PC-9 (cell line): ENCODE measurements around the gene FAM168A.

Experiments
- EZH2 ChIP-seq: fragments of 200-600 bp; sonication (generic); IDR thresholded peaks from 2 replicates; pipeline ENCODE4 v1.8.0; 2017; ENCODE audit warnings: antibody characterized with exemption, low read depth
- TF ChIP-seq, protein P1 (sequence below): fragments of 200-600 bp; sonication (generic); conservative IDR thresholded peaks from 2 replicates; pipeline ENCODE4 v1.6.1; 2017; ENCODE audit warnings: mixed run types, antibody characterized with exemption, mild to moderate bottlenecking, moderate library complexity

DNA sequence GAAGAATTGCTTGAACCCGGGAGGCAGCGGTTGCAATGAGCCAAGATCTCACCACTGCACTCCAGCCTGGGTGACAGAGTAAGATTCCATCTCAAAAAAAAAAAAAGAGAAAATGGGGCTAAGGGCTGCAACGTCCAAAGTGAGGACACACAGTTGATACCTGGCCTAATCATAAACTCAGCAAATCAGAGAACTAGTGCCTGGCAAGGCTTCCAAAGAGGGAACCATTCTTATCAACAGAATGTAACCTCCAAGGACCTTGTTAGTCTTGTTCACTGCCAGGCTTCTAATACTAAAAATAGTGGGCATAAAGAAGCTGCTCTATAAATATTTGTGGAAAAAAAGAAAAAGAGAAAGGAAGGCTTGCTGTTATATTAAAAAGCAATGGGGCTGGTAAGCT, 42.3 kb downstream of the FAM168A start:
- TF ChIP-seq, protein P1, sequence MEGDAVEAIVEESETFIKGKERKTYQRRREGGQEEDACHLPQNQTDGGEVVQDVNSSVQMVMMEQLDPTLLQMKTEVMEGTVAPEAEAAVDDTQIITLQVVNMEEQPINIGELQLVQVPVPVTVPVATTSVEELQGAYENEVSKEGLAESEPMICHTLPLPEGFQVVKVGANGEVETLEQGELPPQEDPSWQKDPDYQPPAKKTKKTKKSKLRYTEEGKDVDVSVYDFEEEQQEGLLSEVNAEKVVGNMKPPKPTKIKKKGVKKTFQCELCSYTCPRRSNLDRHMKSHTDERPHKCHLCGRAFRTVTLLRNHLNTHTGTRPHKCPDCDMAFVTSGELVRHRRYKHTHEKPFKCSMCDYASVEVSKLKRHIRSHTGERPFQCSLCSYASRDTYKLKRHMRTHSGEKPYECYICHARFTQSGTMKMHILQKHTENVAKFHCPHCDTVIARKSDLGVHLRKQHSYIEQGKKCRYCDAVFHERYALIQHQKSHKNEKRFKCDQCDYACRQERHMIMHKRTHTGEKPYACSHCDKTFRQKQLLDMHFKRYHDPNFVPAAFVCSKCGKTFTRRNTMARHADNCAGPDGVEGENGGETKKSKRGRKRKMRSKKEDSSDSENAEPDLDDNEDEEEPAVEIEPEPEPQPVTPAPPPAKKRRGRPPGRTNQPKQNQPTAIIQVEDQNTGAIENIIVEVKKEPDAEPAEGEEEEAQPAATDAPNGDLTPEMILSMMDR = no peak
- no peak for TF ChIP-seq EZH2
